ENCODE results near the gene ANKRD37.

The ANKRD37 gene

DNA sequence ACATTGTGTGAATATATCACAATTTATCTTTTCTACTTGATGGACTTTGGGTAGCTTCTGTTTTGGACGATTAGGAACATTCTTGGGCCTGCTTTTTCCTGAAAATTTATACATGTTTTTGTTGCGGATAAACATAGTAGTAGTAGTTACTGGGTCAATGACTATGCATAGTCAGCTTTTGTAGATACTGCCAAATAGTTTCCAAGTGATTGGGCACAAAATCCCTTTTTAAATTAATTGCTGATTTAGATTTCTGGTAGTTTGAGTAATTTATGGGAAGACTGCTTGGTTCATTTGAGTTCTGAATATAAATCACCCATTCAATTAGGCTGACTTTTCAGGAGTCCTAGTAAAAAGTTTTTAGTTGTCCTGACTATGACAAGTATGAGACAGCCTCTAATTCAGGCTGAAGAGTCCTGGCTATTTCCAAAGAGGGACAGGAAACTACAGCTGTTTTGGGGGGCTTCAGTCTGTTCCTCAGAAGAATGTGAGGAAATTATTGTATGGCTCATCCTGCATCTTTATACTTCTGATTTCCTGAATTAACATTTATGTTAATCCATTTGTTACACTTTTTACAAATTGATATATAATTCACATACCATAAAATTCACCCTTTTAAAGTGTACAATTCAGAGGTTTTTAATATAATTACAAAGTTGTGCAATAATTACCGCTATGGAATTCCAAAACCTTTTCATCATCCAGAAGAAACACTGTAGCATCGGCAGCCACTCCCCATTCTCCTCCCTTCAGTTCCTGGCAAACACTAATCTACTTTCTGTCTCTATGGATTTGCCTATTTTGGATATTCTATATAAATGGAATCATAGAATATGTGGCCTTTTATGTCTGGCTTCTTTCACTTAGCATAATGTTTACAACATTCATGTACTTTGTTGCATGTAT is 15.1 kb upstream of the ANKRD37 start:
- no peak overlapping the region for H3K9ac ChIP-seq (ENCODE audit: low read depth, low read length)
- H3K4me2 ChIP-seq (ENCODE audit: low read length): no peak overlapping the region
- peaks cover 11% of the 10 kb centered on the region for H3K4me1 ChIP-seq (ENCODE audit: control insufficient read depth, insufficient read depth, low read length)
- H3K9me3 ChIP-seq (replicated peaks; ENCODE audit: low read length): peaks cover 3% of the 10 kb centered on the region
- peaks cover 35% of the 10 kb centered on the region for H3K36me3 ChIP-seq (ENCODE audit: insufficient read depth, low read length)
- H3K4me3 ChIP-seq (ENCODE audit: low read length): no peak overlapping the region
- no peaks in the 10 kb centered on the region for H3K27me3 ChIP-seq (ENCODE audit: control insufficient read depth, insufficient read depth, low read length)

DNA sequence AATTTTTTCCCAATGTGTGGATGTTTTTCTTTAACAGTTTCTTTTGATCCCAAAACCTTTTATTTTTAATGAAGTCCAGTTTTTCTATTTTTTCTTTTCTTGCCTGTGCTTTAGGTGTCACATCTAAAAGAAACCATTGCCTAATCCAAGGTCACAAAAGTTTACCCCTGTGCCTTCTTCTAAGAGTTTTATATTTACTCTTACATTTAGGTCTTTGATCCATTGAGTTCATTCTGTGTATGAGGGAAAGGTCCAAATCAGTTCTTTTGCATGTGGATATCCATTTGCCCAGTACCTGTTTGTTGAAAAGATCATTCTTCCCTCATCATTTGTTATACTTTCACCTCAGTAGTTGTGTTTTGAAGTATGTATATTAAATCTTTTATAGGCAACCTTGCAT is 13.9 kb upstream of the ANKRD37 start:
- Histone ChIP-seq H3K36me3 (ENCODE audit: insufficient read depth, low read length) (peaks cover 32% of the 10 kb centered on the region), H3K9me3 (replicated peaks; ENCODE audit: low read length) (peaks cover 3% of the 10 kb centered on the region), H3K27me3 (ENCODE audit: control insufficient read depth, insufficient read depth, low read length) (no peaks in the 10 kb centered on the region), H3K4me2 (ENCODE audit: low read length) (no peak overlapping the region), H3K4me3 (ENCODE audit: low read length) (no peak overlapping the region), H3K4me1 (ENCODE audit: control insufficient read depth, insufficient read depth, low read length) (peaks cover 11% of the 10 kb centered on the region), H3K9ac (ENCODE audit: low read depth, low read length) (no peak overlapping the region)

DNA sequence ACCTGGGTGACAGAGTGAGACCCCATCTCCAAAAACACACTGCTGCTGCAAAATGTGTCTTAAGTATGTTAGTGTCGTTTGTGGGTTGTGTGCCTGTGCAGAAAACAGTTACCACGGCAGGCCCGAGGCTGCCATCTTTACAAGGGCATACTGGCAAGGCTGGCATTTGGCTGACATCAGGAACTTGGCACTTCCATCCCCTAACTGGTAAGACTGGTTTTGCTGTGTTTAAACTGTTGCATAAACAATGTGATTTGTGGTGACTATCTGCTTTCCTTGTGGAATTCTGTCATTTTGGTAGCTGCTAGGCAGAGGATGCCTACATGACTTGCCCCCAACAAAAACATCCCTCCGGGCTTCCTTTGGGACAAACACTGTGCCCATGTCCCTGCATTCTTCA is 13.2 kb upstream of the ANKRD37 start:
- Histone ChIP-seq H3K27me3 (ENCODE audit: control insufficient read depth, insufficient read depth, low read length) (no peaks in the 10 kb centered on the region), H3K36me3 (ENCODE audit: insufficient read depth, low read length) (peaks cover 29% of the 10 kb centered on the region), H3K4me3 (ENCODE audit: low read length) (no peak overlapping the region), H3K4me1 (ENCODE audit: control insufficient read depth, insufficient read depth, low read length) (peaks cover 11% of the 10 kb centered on the region), H3K4me2 (ENCODE audit: low read length) (no peak overlapping the region), H3K9ac (ENCODE audit: low read depth, low read length) (no peak overlapping the region), H3K9me3 (replicated peaks; ENCODE audit: low read length) (peaks cover 3% of the 10 kb centered on the region)

DNA sequence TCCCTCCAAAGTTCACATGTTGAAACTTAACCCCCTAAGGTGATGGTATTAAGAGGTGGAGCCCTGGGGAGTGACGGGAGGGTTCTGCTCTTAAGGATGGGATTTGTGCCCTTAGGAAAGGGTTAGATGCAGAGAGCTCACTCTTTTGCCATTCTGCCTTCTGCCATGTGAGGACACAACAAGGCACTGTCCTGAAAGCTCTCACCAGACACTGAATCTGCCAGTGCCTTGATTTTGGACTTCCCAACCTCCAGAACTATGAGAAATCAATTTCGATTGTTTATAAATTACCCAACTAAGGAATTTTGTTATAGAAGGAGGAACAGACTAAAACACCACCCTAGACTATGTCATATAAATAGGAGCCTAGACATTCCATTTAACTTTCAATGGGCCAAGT is 12.6 kb upstream of the ANKRD37 start:
- Histone ChIP-seq H3K9ac (ENCODE audit: low read depth, low read length) (no peak overlapping the region), H3K4me2 (ENCODE audit: low read length) (no peak overlapping the region), H3K36me3 (ENCODE audit: insufficient read depth, low read length) (peaks cover 25% of the 10 kb centered on the region), H3K4me3 (ENCODE audit: low read length) (no peak overlapping the region), H3K27me3 (ENCODE audit: control insufficient read depth, insufficient read depth, low read length) (no peaks in the 10 kb centered on the region), H3K4me1 (ENCODE audit: control insufficient read depth, insufficient read depth, low read length) (peaks cover 11% of the 10 kb centered on the region), H3K9me3 (replicated peaks; ENCODE audit: low read length) (peaks cover 3% of the 10 kb centered on the region)

DNA sequence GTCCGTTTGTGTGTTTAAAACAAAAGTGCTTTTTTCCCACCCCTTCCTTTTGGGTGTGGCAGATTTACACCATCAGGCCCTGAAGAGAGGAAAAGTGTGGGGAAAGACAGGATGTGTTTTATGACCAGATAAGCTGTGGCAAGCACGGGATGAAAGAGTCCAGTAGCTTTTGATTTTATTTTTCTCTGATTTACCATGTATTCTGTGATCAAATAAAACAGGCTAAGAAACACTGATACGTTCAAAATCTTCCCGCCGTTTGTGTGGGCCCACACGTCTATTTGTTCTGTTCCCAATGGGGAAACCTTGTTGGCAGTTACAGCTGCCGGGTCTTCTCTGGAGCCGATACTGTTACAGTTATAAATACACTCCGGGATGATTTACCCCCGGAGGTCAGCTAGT is 11.7 kb upstream of the ANKRD37 start:
- Histone ChIP-seq H3K4me2 (ENCODE audit: low read length) (peak overlapping the region; percentile 66), H3K9ac (ENCODE audit: low read depth, low read length) (peak overlapping the region; percentile 43), H3K4me1 (ENCODE audit: control insufficient read depth, insufficient read depth, low read length) (peaks cover 11% of the 10 kb centered on the region), H3K36me3 (ENCODE audit: insufficient read depth, low read length) (peaks cover 20% of the 10 kb centered on the region), H3K4me3 (ENCODE audit: low read length) (no peak overlapping the region), H3K27me3 (ENCODE audit: control insufficient read depth, insufficient read depth, low read length) (no peaks in the 10 kb centered on the region), H3K9me3 (replicated peaks; ENCODE audit: low read length) (peaks cover 3% of the 10 kb centered on the region)

DNA sequence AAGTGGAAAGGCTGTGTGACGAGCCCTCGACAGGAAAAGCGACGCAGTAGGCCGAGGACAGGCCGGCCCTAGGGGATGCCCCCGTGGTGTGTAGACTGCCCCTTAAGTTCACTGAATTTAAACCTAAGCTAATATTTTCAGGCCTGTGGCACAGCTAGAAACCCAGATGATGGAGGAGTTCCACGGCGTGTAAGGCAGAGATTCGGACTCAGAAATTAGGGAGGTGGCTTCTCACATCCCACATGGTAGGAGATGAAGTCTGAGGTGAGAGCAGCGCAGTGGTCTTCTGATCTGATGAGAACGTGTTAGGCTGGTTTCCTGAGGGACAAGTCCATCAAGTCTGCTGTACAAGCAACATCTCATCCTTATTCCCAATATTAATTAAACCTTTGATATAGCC is 8.7 kb upstream of the ANKRD37 start:
- Histone ChIP-seq H3K9ac (ENCODE audit: low read depth, low read length) (no peak overlapping the region), H3K4me1 (ENCODE audit: control insufficient read depth, insufficient read depth, low read length) (peaks cover 11% of the 10 kb centered on the region), H3K9me3 (replicated peaks; ENCODE audit: low read length) (no peaks in the 10 kb centered on the region), H3K36me3 (ENCODE audit: insufficient read depth, low read length) (peaks cover 6% of the 10 kb centered on the region), H3K4me2 (ENCODE audit: low read length) (no peak overlapping the region), H3K27me3 (ENCODE audit: control insufficient read depth, insufficient read depth, low read length) (no peaks in the 10 kb centered on the region), H3K4me3 (ENCODE audit: low read length) (no peak overlapping the region)

DNA sequence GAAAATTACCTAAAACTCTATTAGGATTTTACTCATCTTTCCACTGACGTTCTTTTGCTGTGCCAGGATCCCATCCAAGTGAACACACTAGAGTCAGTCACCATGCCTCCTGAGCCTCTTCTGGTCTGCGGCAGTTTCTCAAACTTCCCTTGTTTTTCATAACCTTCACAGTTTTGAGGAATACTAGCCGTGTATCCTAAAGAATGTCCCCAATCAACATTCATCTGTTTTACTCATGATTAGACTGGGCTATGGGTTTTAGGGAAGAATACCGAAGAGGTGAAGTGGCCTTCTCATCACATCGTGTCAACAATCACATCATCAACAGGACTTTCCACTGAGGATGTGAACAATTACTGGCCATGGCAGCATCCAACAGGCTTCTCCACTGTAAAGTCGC is 5.7 kb upstream of the ANKRD37 start:
- no peaks in the 10 kb centered on the region for H3K27me3 ChIP-seq (ENCODE audit: control insufficient read depth, insufficient read depth, low read length)
- H3K9me3 ChIP-seq (replicated peaks; ENCODE audit: low read length): no peaks in the 10 kb centered on the region
- peaks cover 13% of the 10 kb centered on the region for H3K4me1 ChIP-seq (ENCODE audit: control insufficient read depth, insufficient read depth, low read length)
- H3K4me2 ChIP-seq (ENCODE audit: low read length): no peak overlapping the region
- no peak overlapping the region for H3K4me3 ChIP-seq (ENCODE audit: low read length)
- H3K9ac ChIP-seq (ENCODE audit: low read depth, low read length): no peak overlapping the region
- no peaks in the 10 kb centered on the region for H3K36me3 ChIP-seq (ENCODE audit: insufficient read depth, low read length)

DNA sequence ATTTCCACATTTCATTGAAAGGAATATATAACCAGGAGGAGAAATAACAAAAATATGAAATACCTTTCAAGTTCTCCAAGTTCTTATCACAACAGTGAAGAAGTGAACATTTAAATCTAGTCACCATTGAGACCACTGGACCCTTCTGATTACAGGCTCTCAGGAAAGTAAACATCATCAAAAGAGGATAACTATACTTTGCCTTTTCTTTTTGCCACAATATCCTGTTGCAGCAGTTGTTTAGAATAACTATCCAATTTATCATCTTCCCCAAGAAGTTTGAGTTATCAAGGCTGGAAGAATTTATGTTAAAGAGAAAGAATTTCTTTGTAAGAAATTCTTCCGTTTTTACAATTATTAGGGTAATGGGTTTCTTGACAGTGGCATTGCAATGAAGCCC is 4.5 kb upstream of the ANKRD37 start:
- no peak overlapping the region for H3K4me2 ChIP-seq (ENCODE audit: low read length)
- H3K9me3 ChIP-seq (replicated peaks; ENCODE audit: low read length): no peaks in the 10 kb centered on the region
- H3K36me3 ChIP-seq (ENCODE audit: insufficient read depth, low read length): no peaks in the 10 kb centered on the region
- H3K4me3 ChIP-seq (ENCODE audit: low read length): no peak overlapping the region
- H3K27me3 ChIP-seq (ENCODE audit: control insufficient read depth, insufficient read depth, low read length): no peaks in the 10 kb centered on the region
- no peak overlapping the region for H3K9ac ChIP-seq (ENCODE audit: low read depth, low read length)
- H3K4me1 ChIP-seq (ENCODE audit: control insufficient read depth, insufficient read depth, low read length): peaks cover 18% of the 10 kb centered on the region

DNA sequence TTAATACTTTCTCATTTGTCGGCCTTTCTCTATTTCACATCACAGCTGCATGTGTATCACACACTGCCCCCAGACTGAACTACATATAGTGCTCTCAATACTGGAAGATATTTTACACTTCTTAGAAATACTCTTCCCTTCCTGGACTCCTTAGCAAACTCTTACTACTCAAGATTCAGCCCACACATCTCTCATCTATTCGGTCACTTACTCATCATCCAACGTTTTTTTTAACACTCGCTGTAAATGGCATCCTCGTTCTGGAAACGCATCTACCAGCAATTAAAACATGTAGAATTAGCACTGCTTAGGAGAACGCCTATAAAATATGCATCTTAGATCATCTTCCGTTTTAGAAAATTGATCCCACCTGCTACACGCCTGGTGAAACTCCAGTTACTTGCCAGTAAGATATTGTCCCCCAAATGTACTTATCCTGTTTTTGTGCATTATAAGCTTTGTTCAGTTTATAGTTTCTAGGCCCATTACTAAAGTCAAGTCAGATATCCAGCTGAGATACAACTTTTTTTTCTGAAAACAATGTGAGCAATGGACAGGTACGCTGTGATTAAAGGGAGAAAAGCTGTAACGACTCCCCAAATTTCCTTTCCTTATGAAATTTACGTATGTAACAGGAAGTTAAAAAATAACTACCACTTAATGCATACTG is 1.9 kb upstream of the ANKRD37 start:
- Histone ChIP-seq H3K4me1 (ENCODE audit: control insufficient read depth, insufficient read depth, low read length) (peaks cover 20% of the 10 kb centered on the region), H3K27me3 (ENCODE audit: control insufficient read depth, insufficient read depth, low read length) (no peaks in the 10 kb centered on the region), H3K36me3 (ENCODE audit: insufficient read depth, low read length) (peaks cover 10% of the 10 kb centered on the region), H3K4me3 (ENCODE audit: low read length) (peak overlapping the region; percentile 81), H3K9me3 (replicated peaks; ENCODE audit: low read length) (no peaks in the 10 kb centered on the region), H3K9ac (ENCODE audit: low read depth, low read length) (peak overlapping the region; percentile 92), H3K4me2 (ENCODE audit: low read length) (peak overlapping the region; percentile 98)

DNA sequence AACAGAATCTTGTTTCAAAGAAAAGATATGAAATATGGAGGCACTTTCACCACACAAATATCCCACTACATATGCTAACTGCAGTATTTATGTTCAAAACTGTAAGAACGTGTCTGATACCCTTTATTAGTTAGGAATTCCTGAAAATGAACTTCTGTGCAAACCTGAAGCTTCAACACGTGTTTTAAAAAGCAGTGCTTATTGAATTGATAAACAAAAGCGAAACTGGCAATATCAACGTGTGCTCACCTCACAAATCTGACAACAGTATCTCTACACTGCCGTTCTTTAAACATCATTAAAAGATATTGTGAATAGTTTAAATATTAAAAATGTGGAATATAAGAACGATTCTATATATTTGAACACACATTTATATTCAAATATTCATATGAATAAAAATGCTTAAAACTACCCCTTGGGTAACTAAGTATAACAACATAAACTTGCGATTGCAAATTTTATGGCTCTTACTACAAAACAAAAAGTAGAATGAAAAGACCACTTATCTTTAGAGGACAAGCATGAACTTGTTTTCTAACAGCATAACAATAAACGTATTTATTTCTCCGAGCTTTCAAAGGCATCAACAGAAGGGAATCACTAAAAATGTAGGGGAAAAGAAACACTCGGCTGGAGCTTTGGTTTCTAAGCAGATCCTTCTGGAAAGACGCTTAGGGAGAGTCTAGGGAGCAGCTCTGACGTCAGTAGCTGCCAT is 1.2 kb upstream of the ANKRD37 start, which contains the start of gene LRP2BP:
Gene LRP2BP (minus strand): TSS at position 687 of the 718 bp plus-strand sequence. CDS start 17,738 bp downstream, outside the sequence.
- Histone ChIP-seq H3K27me3 (ENCODE audit: control insufficient read depth, insufficient read depth, low read length) (no peaks in the 10 kb centered on the region), H3K9ac (ENCODE audit: low read depth, low read length) (peak within 1 kb of the TSS; percentile 92), H3K4me2 (ENCODE audit: low read length) (peak within 1 kb of the TSS; percentile 98), H3K9me3 (replicated peaks; ENCODE audit: low read length) (no peaks in the 10 kb centered on the region), H3K4me1 (ENCODE audit: control insufficient read depth, insufficient read depth, low read length) (peaks cover 20% of the 10 kb centered on the region), H3K4me3 (ENCODE audit: low read length) (peak within 1 kb of the TSS; percentile 82), H3K36me3 (ENCODE audit: insufficient read depth, low read length) (peaks cover 16% of the 10 kb centered on the region)

DNA sequence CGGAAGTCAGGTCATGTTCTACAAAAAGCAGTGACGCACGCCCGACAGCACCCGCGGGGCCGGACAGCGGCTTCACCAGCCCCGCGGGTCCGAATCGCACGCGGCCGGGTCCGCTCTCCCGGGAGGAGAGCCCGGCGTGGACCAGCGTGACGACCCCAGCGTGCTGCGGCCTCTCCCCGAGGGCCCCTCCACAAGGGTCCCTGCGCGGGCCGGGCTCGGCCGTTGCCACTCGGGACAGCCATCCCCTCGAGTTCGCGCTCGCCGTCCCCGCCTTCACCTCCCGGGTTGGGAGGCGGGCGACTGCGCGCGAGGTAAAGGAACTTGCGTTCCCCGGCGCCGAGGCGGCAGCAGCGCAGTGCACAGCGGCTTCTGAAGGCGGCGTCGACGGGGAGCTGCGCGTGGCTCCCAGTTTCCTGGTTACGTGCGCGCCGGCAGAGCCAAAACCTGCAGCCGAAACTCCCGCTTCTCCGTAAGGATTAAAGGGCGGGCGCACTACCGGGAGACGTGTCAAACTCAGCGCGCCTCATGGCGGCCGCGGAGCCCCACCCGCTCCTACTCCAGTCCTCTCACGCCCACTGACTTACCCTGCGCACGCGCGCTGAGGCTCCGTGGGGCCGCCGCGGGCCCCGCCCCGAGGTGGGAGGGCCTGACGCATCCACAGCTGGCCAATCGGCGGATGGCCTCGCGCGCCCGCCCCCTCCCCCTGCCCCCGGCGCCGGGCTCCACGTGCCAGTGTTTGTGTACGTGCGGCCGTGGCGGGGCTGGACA is 501 bp upstream of the ANKRD37 start:
- H3K4me3 ChIP-seq (ENCODE audit: low read length): peak overlapping the region; percentile 82
- peak overlapping the region; percentile 98 for H3K4me2 ChIP-seq (ENCODE audit: low read length)
- peak overlapping the region; percentile 92 for H3K9ac ChIP-seq (ENCODE audit: low read depth, low read length)
- no peaks in the 10 kb centered on the region for H3K27me3 ChIP-seq (ENCODE audit: control insufficient read depth, insufficient read depth, low read length)
- no peaks in the 10 kb centered on the region for H3K9me3 ChIP-seq (replicated peaks; ENCODE audit: low read length)
- peaks cover 20% of the 10 kb centered on the region for H3K4me1 ChIP-seq (ENCODE audit: control insufficient read depth, insufficient read depth, low read length)
- peaks cover 16% of the 10 kb centered on the region for H3K36me3 ChIP-seq (ENCODE audit: insufficient read depth, low read length)

Data from skeletal muscle satellite cell (primary cell).